Common myeloid progenitor, CD34-positive (primary cell): ENCODE data around the gene MAG.
A peak's percentile ranks its signal among the peaks of the same experiment; 100 is the strongest.
"Not testable (repeated sequence)": the region's sequence is repeated elsewhere in the genome, so short reads cannot be mapped to it uniquely, and the experiment has no call there.

ENCODE experiments used
- CTCF ChIA-PET: fragments of 350-600 bp; sonication (Branson Sonifier 250); formaldehyde crosslinking; loops from one replicate; lab custom pipeline; 2021; ENCODE audit warnings: antibody characterized with exemption; lab: Charles Lee
- POLR2A ChIA-PET: fragments of 350-600 bp; sonication (Branson Sonifier 250); formaldehyde crosslinking; loops from one replicate; lab custom pipeline; 2021; ENCODE audit warnings: antibody characterized with exemption; lab: Charles Lee
- DNase-seq, 3 donors: peaks; one replicate each; pipeline versions ENCODE4 v3.0.0 to v3.0.0-alpha.2; 2013
- H3K27ac ChIP-seq, 2 experiments: 1 replicate in 1 of 2; 2 replicates in 1 of 2; pipeline ENCODE4 v1.7.0; 2013; ENCODE audit warnings: inconsistent platforms in 2 of 2, low read length in 2 of 2, mild to moderate bottlenecking in 2 of 2, low read depth in 1 of 2, moderate library complexity in 1 of 2; ENCODE audit not compliant: severe bottlenecking in 2 of 2, insufficient read depth in 1 of 2, poor library complexity in 1 of 2
- H3K27me3 ChIP-seq, 5 experiments: replicated peaks in 2 of 5; 1 replicate in 3 of 5; 2 replicates in 2 of 5; pipeline versions ENCODE4 v1.6.1 to v1.7.0; 2013; ENCODE audit warnings: low read length in 4 of 5, mild to moderate bottlenecking in 2 of 5, moderate library complexity in 2 of 5, inconsistent platforms in 1 of 5; ENCODE audit not compliant: insufficient read depth in 5 of 5, control insufficient read depth in 4 of 5
- H3K36me3 ChIP-seq, 4 experiments: 1 replicate in 2 of 4; 2 replicates in 2 of 4; pipeline versions ENCODE4 v1.6.1 to v1.7.0; 2013; ENCODE audit warnings: low read length in 3 of 4, control low read depth in 1 of 4, mild to moderate bottlenecking in 1 of 4; ENCODE audit not compliant: control insufficient read depth in 4 of 4, insufficient read depth in 4 of 4
- H3K4me1 ChIP-seq, 4 experiments: 1 replicate in 3 of 4; 2 replicates in 1 of 4; pipeline versions ENCODE4 v1.6.1 to v1.7.1; 2013; ENCODE audit warnings: low read length in 3 of 4, mild to moderate bottlenecking in 3 of 4, control low read depth in 1 of 4, inconsistent platforms in 1 of 4, moderate library complexity in 1 of 4; ENCODE audit not compliant: control insufficient read depth in 4 of 4, insufficient read depth in 4 of 4; ENCODE audit errors: control extremely low read depth in 1 of 4
- H3K4me3 ChIP-seq, 7 experiments: 1 replicate in 4 of 7; 2 replicates in 3 of 7; pipeline versions ENCODE4 v1.5.1 to v1.7.0; 2013; ENCODE audit warnings: mild to moderate bottlenecking in 7 of 7, low read length in 6 of 7, moderate library complexity in 6 of 7, inconsistent platforms in 2 of 7, low read depth in 2 of 7, control low read depth in 1 of 7; ENCODE audit not compliant: insufficient read depth in 4 of 7, control insufficient read depth in 1 of 7; ENCODE audit errors: extremely low read depth in 1 of 7
- H3K9me3 ChIP-seq, 5 experiments: 1 replicate in 4 of 5; 2 replicates in 1 of 5; pipeline versions ENCODE4 v1.6.1 to v1.7.1; 2013; ENCODE audit warnings: low read length in 4 of 5, mild to moderate bottlenecking in 2 of 5, inconsistent platforms in 1 of 5, low read depth in 1 of 5, moderate library complexity in 1 of 5; ENCODE audit not compliant: control insufficient read depth in 4 of 5, insufficient read depth in 2 of 5; ENCODE audit errors: control extremely low read depth in 1 of 5
- WGBS: methylation state at CpG from one replicate; pipeline ENCODE4 v1.1.5; 2013; ENCODE audit not compliant: insufficient coverage; 5-methylcytosine and 5-hydroxymethylcytosine counted together

Gene MAG

DNA sequence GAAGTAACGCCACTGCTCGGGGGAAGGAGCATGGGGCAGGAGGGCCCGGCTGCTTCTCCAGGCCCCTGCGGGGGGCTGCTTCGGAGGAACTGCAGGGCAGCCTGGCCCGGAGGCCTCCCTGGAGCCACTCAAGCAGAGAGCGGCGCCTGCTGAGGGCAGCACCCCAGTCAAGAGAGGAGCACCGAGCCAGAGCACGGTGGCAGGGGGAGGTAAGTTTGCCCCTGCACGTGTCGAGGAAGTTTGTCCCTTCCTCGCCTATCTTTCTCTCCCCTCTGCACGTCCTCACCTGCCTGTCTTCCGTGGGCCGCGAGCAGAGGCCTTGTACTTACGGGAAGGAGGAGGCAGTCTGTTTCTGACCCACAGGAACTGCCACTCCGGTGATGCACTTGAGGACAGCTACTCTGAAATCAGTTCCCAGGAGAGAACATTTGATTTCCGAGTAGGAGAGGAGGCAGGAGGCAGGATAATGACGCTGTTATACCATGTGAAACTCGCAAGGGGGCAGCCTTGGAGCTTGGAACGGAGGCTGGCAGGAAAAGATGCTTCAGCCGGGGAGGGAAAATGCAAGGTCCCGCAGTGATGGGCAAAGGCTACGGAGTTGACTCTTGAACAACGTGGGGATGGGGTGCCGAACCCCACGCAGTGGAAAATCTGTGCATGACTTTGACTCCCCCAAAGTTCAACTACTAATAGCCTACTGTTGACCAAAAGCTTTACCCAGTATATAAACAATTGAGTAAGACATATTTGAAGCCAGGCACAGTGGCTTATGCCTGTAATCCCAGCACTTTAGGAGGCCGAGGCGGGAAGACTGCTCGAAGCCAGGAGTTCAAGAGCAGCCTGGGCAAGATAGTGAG lies 60.7 kb downstream of the MAG start:
- Histone ChIP-seq H3K4me3 (no peak overlapping the region), H3K27me3 (no peaks in the 10 kb centered on the region), H3K36me3 (no peaks in the 10 kb centered on the region), H3K27ac (no peak overlapping the region), H3K4me1 (peaks cover 11 to 37% (median 24%) of the 10 kb centered on the region in 4 experiments), H3K9me3 (no peaks in the 10 kb centered on the region)
- ChIA-PET POLR2A (interaction anchor here (0.5 to 1.6 kb wide), 2 partner anchors 96 to 110 kb away, joined by 5 to 6 read pairs; no protein-coding TSS in a partner anchor), CTCF (interaction anchor here (0.7 to 11.6 kb wide), 30 partner anchors 9 to 211 kb away, joined by 3 to 118 read pairs (median 4); no protein-coding TSS in a partner anchor)
- 37% methylated on average over 23 of the region's 32 CpGs for WGBS
- DNase-seq, result peak; percentile 73 to 86 (median 78)

DNA sequence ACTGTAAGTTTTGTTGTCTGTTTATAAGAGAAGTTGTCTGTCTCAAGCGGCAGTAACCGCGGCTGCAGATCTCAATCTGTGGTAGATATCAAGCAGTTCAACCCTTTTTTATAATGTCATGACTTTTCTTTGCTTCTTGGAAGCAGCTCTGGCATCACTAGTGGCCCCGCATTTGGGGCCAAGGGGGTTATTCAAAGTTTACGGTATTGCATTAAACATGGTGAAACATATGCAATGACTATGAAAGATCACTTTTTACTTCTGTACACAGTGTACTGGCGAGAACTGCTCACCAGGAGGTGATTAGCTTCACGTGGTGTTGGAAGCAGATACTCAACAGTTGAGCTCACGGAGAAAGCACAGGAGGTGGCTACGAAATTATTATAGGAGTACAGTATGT lies 61.7 kb downstream of the MAG start:
- H3K27me3 ChIP-seq, result no peaks in the 10 kb centered on the region
- 93% methylated on average over 5 of the region's 9 CpGs for WGBS
- no peak overlapping the region for H3K4me3 ChIP-seq
- no peaks in the 10 kb centered on the region for H3K9me3 ChIP-seq
- peak in 2 of 3 donors; percentile 28 to 33 for DNase-seq
- ChIA-PET POLR2A (interaction anchor here (1.6 kb wide), 1 partner anchor 109 kb away, joined by 6 read pairs; no protein-coding TSS in a partner anchor), CTCF (interaction anchor here (0.7 to 11.6 kb wide), 26 partner anchors 10 to 212 kb away, joined by 3 to 118 read pairs (median 5); no protein-coding TSS in a partner anchor)
- H3K4me1 ChIP-seq, result peaks cover 7 to 34% (median 22%) of the 10 kb centered on the region in 4 experiments
- no peak overlapping the region for H3K27ac ChIP-seq
- H3K36me3 ChIP-seq, result no peaks in the 10 kb centered on the region

DNA sequence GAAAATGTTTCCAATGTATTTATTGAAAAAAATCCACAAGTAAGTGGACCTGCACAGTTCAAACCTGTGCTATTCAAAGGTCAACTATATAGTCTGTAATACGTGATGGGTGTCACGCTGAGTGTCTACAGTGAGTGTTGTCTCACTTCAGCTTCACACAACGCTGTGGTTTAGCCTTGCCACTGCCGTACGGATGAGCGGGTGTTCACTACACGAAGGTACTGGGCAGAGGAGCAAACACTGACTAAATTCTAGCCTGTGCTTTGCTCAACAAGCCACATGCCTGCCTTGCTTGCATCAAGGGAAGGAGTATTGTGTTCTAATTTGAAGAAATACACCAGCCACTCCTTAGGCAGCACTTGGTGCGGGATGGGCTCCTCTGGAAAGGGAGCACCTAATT lies 62.9 kb downstream of the MAG start:
- no peak for DNase-seq
- CTCF ChIA-PET, result interaction anchor here (1.9 to 11.6 kb wide), 2 partner anchors 105 to 116 kb away, joined by 4 to 118 read pairs; no protein-coding TSS in a partner anchor
- H3K4me1 ChIP-seq, result peaks cover 7 to 21% (median 15%) of the 10 kb centered on the region in 4 experiments
- no peak overlapping the region for H3K27ac ChIP-seq
- no peaks in the 10 kb centered on the region for H3K36me3 ChIP-seq
- POLR2A ChIA-PET, result no interaction called here
- 99% methylated on average over 8 of the region's 8 CpGs for WGBS
- no peaks in the 10 kb centered on the region for H3K27me3 ChIP-seq
- H3K4me3 ChIP-seq, result no peak overlapping the region
- no peaks in the 10 kb centered on the region for H3K9me3 ChIP-seq

DNA sequence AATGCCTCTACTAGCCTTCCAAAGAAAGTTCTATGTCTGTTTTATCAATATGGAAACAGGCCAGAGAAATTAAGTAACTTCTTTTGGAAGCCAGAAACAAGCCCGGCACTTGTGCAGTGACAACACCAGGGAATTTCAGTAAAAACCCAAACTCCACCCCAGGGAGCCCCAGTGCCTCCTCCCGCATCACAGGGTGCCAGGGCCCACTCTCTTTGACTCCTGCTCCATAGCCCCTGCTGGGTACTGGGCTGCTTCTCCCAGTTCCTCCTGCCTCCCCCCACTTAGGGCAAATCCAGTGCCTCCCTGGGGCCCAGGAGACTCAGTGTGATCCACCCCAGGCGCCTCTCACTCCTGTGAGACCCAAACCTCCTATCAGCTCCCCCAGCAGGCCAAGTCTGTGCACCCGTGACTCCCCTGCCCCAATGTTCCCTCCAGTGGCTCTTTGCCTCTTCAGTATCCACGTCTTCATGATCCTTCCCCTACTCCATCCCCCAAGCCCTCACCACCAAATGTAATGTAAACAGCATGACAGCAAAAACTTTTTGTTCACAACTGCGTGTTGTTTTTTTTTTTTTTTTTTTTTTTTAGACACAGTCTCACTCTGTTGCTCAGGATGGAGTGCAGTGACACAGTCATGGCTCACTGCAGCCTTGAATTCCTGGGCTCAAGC lies 64.0 kb downstream of the MAG start:
- Histone ChIP-seq H3K27me3 (no peaks in the 10 kb centered on the region), H3K4me1 (peaks cover 7 to 17% (median 15%) of the 10 kb centered on the region in 4 experiments), H3K27ac (no peak overlapping the region), H3K4me3 (no peak overlapping the region), H3K36me3 (no peaks in the 10 kb centered on the region), H3K9me3 (no peaks in the 10 kb centered on the region)
- no peak for DNase-seq
- POLR2A ChIA-PET, result no interaction called here
- CTCF ChIA-PET, result interaction anchor here (11.6 kb wide), 1 partner anchor 115 kb away, joined by 118 read pairs; no protein-coding TSS in a partner anchor
- WGBS, result 100% methylated on average over 4 of the region's 6 CpGs

DNA sequence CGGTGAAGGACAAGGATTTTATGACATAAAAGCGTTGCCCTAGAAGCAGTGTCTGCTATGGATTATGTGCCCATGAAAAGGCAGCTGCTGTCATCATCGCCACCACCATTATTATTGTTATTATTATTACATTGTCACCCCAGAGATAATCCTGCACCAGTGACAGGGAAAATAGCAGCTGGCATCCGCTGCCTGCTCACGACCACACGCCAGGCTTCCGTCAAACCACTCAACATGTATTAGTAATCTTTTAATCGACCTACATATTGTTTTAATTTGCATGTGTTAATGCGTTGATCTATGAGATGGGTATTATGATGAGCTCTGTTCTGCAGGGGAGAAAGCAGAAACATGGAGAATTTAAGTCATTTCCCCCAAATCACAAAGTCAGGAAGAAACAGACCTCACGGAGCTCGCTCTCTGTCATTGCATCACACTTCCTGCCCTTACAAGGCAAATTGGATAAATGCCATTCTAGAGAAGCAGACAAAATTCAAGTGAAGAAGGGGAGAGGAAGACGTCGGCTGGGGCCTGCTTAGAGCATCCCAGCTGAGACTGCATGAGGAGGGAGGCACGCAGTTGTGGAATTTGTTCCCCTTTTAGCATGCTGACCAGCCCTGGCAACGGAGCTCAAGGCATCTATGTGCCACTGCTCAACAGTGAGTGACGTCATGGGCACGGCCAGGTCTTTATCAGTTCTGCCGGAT lies 66.1 kb downstream of the MAG start, which contains the start of gene FFAR3:
FFAR3 (plus strand) TSS at position 594 of the 707 bp plus-strand sequence. CDS start 431 bp downstream, outside the sequence.
- WGBS, result 25% methylated on average over 8 of the region's 18 CpGs
- DNase-seq, result peak; percentile 52 to 79 (median 78)
- H3K4me3 ChIP-seq, result peak within 1 kb of the TSS in 1 of 7 experiments; percentile 5
- POLR2A ChIA-PET, result interaction anchor here (0.8 kb wide), 1 partner anchor 10 kb away, joined by 3 read pairs; the partner anchor contains the start of gene FFAR1
- no peaks in the 10 kb centered on the region for H3K9me3 ChIP-seq
- CTCF ChIA-PET, result interaction anchor here (0.6 to 11.6 kb wide), 11 partner anchors 10 to 152 kb away, joined by 3 to 118 read pairs (median 4); partner anchors contain the start of gene FFAR1
- H3K4me1 ChIP-seq, result peaks cover 7 to 16% (median 12%) of the 10 kb centered on the region in 4 experiments
- H3K36me3 ChIP-seq, result no peaks in the 10 kb centered on the region
- H3K27me3 ChIP-seq, result no peaks in the 10 kb centered on the region
- H3K27ac ChIP-seq, result no peak within 1 kb of the TSS

DNA sequence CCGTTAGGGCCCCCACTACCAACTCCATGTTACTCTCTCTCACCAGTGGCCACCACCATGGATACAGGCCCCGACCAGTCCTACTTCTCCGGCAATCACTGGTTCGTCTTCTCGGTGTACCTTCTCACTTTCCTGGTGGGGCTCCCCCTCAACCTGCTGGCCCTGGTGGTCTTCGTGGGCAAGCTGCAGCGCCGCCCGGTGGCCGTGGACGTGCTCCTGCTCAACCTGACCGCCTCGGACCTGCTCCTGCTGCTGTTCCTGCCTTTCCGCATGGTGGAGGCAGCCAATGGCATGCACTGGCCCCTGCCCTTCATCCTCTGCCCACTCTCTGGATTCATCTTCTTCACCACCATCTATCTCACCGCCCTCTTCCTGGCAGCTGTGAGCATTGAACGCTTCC lies 66.9 kb downstream of the MAG start:
- H3K9me3 ChIP-seq, H3K4me3 ChIP-seq, H3K27me3 ChIP-seq, DNase-seq, H3K27ac ChIP-seq, POLR2A ChIA-PET, H3K36me3 ChIP-seq: not testable (repeated sequence)
- 90% methylated on average over 2 of the region's 16 CpGs for WGBS
- peaks cover 7 to 16% (median 12%) of the 10 kb centered on the region in 4 experiments for H3K4me1 ChIP-seq
- CTCF ChIA-PET, result interaction anchor here (1.1 to 11.6 kb wide), 5 partner anchors 11 to 152 kb away, joined by 3 to 118 read pairs (median 6); partner anchors contain the start of gene FFAR1
